Measurements from ENCODE around the gene RTN1. TPM values are rescaled to one million over a fixed set of nuclear protein-coding genes. Genes with fewer than 3 reads are reported as not detected.

RTN1 gene
- total RNA-seq, 1 donor from 2014 or later: not detected

DNA sequence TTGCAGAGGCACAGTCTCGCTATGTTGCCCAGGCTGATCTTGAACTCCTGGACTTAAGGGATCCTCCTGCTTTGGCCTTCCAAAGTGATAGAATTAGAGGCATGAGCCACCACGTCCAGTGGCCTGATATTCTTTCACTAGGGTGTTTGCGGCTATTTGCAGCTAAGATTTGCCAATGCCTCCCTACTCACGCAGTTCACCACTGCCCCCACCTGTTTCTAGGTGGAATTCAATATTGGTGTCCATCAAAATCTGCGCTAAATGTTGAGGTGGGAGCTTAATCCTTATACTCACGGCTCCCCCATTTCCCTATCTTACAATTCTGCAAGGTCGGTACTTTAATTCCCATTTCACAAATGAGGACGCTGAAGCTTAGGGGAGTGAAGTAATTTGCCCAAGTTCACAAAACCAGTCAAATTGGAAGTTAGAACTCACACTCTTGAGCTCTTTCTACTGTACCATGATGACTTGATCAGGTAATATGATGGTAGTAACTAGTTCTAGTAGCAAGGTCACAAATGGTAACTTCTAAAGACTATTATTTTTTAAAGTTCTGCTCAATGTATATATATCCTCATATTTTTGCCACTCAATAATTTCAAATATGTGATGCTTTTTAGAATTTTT lies 27.3 kb upstream of the RTN1 start:
- POLR2A ChIA-PET: no interaction called here
- TF ChIP-seq, protein P1, sequence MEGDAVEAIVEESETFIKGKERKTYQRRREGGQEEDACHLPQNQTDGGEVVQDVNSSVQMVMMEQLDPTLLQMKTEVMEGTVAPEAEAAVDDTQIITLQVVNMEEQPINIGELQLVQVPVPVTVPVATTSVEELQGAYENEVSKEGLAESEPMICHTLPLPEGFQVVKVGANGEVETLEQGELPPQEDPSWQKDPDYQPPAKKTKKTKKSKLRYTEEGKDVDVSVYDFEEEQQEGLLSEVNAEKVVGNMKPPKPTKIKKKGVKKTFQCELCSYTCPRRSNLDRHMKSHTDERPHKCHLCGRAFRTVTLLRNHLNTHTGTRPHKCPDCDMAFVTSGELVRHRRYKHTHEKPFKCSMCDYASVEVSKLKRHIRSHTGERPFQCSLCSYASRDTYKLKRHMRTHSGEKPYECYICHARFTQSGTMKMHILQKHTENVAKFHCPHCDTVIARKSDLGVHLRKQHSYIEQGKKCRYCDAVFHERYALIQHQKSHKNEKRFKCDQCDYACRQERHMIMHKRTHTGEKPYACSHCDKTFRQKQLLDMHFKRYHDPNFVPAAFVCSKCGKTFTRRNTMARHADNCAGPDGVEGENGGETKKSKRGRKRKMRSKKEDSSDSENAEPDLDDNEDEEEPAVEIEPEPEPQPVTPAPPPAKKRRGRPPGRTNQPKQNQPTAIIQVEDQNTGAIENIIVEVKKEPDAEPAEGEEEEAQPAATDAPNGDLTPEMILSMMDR (IDR thresholded peaks at IDR 0.05): no peak
- H3K4me1 Mint-ChIP-seq: no peaks in the 10 kb centered on the region
- no peak for DNase-seq
- CTCF ChIA-PET: no interaction called here
- no peaks in the 10 kb centered on the region for H3K36me3 Mint-ChIP-seq (ENCODE audit: low read depth)
- H3K27ac Mint-ChIP-seq: no peak overlapping the region
- no peak for ATAC-seq (ENCODE audit: low read depth)
- H3K27me3 Mint-ChIP-seq: peaks cover 7% of the 10 kb centered on the region
- H3K4me3 Mint-ChIP-seq: no peak overlapping the region
- intact Hi-C loops (cut with micrococcal nuclease): no loop called here
- peaks cover 2% of the 10 kb centered on the region for H3K9me3 Mint-ChIP-seq

DNA sequence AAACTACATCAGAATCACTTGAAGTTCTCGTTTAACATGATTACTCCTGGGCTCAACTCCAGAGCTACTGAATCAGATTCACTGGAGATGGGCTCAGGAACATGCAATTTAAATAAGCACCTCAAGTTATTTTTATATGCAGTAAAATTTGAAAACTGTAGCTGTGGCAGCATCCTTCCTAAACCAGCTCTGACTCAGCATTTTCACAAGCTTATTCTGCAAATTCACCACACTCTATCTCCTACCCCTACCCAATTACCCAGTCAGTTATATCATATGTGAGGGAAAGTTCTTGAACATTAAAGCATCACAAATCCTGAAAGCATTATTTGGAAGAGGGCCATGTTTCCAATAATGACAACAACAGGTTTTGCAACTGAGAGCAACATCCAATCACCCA lies 25.1 kb upstream of the RTN1 start:
- TF ChIP-seq, protein P1 (IDR thresholded peaks at IDR 0.05): no peak
- peaks cover 7% of the 10 kb centered on the region for H3K27me3 Mint-ChIP-seq
- ATAC-seq (ENCODE audit: low read depth) (no peak), DNase-seq (no peak)
- CTCF ChIA-PET: no interaction called here
- no peak overlapping the region for H3K4me3 Mint-ChIP-seq
- intact Hi-C loops (cut with micrococcal nuclease): no loop called here
- POLR2A ChIA-PET: no interaction called here
- no peaks in the 10 kb centered on the region for H3K4me1 Mint-ChIP-seq
- no peaks in the 10 kb centered on the region for H3K9me3 Mint-ChIP-seq
- no peak overlapping the region for H3K27ac Mint-ChIP-seq
- H3K36me3 Mint-ChIP-seq (ENCODE audit: low read depth): no peaks in the 10 kb centered on the region

DNA sequence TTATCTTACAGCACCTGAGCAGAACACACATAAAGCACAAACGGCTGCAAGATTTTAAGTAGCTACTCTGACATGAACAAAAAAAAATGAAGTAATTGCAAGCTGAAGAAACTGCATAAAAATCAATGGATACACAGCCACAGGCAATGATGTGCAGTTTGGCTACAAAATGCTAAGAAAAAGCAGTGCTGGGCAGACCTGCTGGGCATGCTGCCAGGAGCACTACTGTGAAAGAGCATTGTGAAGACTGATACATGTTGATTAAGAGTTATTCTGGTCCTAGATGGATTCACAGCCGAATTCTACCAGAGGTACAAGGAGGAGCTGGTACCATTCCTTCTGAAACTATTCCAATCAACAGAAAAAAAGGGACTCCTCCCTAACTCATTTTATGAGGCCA lies 20.1 kb upstream of the RTN1 start:
- Mint-ChIP-seq H3K36me3 (ENCODE audit: low read depth) (no peaks in the 10 kb centered on the region), H3K4me3 (no peak overlapping the region), H3K27me3 (peaks cover 3% of the 10 kb centered on the region), H3K4me1 (no peaks in the 10 kb centered on the region), H3K9me3 (no peaks in the 10 kb centered on the region), H3K27ac (no peak overlapping the region)
- ChIA-PET CTCF (no interaction called here), POLR2A (no interaction called here)
- TF ChIP-seq, protein P1 (IDR thresholded peaks at IDR 0.05): no peak
- ATAC-seq (ENCODE audit: low read depth) (no peak), DNase-seq (no peak)
- intact Hi-C loops (cut with micrococcal nuclease): no loop called here

DNA sequence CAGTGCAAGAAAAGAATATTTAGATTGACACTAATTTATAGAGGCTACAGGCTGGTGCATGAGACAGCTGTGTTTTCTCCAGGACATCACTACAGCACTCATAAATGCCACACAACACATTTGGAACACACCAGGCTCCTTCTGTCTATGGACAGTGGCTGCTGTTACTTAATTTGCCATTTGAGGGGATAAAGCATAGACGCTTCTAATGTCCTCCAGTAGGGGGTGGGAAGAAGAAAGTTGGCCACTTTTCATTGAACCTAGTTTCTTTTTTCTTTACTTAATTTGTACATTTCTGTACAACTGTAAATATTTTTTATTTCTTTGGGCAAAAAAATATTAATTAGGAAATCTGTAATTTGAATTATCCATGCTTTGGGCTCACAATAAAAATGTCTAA lies 12.4 kb upstream of the RTN1 start:
- TF ChIP-seq, protein P1 (IDR thresholded peaks at IDR 0.05): no peak
- CTCF ChIA-PET: no interaction called here
- H3K27me3 Mint-ChIP-seq: peaks cover 14% of the 10 kb centered on the region
- DNase-seq (no peak), ATAC-seq (ENCODE audit: low read depth) (no peak)
- intact Hi-C loops (cut with micrococcal nuclease): no loop called here
- POLR2A ChIA-PET: no interaction called here
- H3K9me3 Mint-ChIP-seq: no peaks in the 10 kb centered on the region
- no peak overlapping the region for H3K27ac Mint-ChIP-seq
- H3K4me1 Mint-ChIP-seq: no peaks in the 10 kb centered on the region
- no peak overlapping the region for H3K4me3 Mint-ChIP-seq
- H3K36me3 Mint-ChIP-seq (ENCODE audit: low read depth): no peaks in the 10 kb centered on the region

DNA sequence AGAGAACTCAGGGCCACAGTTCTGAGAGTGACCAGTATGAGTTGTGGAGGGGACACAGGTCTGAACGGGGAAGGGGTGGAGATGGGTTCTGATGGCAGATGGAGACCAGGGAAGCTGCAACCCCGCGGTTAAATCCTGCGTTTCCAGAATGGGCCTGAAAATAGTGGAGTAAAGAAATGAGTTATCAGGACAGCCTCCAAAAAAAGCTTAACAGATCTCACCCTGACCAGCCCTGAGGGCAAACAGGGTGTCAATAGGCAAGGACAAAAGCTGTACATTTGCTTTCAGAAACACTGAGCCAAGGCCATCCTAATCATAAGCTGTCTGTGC lies 555 bp upstream of the RTN1 start:
- no peak for ATAC-seq (ENCODE audit: low read depth)
- POLR2A ChIA-PET: no interaction called here
- intact Hi-C loops (cut with micrococcal nuclease): no loop called here

More for the DNA sequence above, 555 bp upstream of the RTN1 start:
- no peak for DNase-seq
- Mint-ChIP-seq H3K9me3 (peaks cover 5% of the 10 kb centered on the region), H3K36me3 (ENCODE audit: low read depth) (no peaks in the 10 kb centered on the region), H3K4me3 (peak overlapping the region; percentile 12), H3K27me3 (peaks cover 25% of the 10 kb centered on the region), H3K4me1 (peaks cover 7% of the 10 kb centered on the region), H3K27ac (no peak overlapping the region)
- CTCF ChIA-PET: no interaction called here
- TF ChIP-seq, protein P1 (IDR thresholded peaks at IDR 0.05): no peak

Measured in activated B cell treated with CpG ODN at 0.5 μM for 24 hours (primary cell).